Fibroblast of lung (primary cell): ENCODE data around the gene CALU.

Experiments
- EZH2 ChIP-seq: IDR thresholded peaks from 2 replicates; pipeline ENCODE4 v1.5.1; 2012; ENCODE audit warnings: low read length, control low read depth, mild to moderate bottlenecking; ENCODE audit errors: missing control alignments
- TF ChIP-seq, protein P1 (sequence below), 2 donors: IDR thresholded peaks in 1 of 2; conservative IDR thresholded peaks in 1 of 2; 1 replicate in 1 of 2; 2 replicates in 1 of 2; pipeline ENCODE4 v1.5.1; 2011 to 2012; ENCODE audit warnings: low read length in 2 of 2, control low read depth in 1 of 2, inconsistent platforms in 1 of 2, low read depth in 1 of 2, mild to moderate bottlenecking in 1 of 2

GRCh38 chr7:128801667-128802418 lies 62.7 kb downstream of the CALU start:
- TF ChIP-seq, protein P1, sequence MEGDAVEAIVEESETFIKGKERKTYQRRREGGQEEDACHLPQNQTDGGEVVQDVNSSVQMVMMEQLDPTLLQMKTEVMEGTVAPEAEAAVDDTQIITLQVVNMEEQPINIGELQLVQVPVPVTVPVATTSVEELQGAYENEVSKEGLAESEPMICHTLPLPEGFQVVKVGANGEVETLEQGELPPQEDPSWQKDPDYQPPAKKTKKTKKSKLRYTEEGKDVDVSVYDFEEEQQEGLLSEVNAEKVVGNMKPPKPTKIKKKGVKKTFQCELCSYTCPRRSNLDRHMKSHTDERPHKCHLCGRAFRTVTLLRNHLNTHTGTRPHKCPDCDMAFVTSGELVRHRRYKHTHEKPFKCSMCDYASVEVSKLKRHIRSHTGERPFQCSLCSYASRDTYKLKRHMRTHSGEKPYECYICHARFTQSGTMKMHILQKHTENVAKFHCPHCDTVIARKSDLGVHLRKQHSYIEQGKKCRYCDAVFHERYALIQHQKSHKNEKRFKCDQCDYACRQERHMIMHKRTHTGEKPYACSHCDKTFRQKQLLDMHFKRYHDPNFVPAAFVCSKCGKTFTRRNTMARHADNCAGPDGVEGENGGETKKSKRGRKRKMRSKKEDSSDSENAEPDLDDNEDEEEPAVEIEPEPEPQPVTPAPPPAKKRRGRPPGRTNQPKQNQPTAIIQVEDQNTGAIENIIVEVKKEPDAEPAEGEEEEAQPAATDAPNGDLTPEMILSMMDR (conservative IDR thresholded peaks at IDR 0.05 in 1 of 2, IDR thresholded peaks at IDR 0.05 in 1 of 2; ENCODE audit: low read depth in 1 of 2, low read length in 2 of 2) = no peak
- no peak for TF ChIP-seq EZH2
